ENCODE data around the gene PCDHGC5.

GRCh38 chr5:141514330-141515133 is 25.7 kb downstream of the PCDHGC5 start:
- TF ChIP-seq EZH2 (IDR thresholded peaks at IDR 0.05; ENCODE audit: borderline replicate concordance, low read depth, low read length, poor library complexity, severe bottlenecking), result no peak
- TF ChIP-seq, protein P1, sequence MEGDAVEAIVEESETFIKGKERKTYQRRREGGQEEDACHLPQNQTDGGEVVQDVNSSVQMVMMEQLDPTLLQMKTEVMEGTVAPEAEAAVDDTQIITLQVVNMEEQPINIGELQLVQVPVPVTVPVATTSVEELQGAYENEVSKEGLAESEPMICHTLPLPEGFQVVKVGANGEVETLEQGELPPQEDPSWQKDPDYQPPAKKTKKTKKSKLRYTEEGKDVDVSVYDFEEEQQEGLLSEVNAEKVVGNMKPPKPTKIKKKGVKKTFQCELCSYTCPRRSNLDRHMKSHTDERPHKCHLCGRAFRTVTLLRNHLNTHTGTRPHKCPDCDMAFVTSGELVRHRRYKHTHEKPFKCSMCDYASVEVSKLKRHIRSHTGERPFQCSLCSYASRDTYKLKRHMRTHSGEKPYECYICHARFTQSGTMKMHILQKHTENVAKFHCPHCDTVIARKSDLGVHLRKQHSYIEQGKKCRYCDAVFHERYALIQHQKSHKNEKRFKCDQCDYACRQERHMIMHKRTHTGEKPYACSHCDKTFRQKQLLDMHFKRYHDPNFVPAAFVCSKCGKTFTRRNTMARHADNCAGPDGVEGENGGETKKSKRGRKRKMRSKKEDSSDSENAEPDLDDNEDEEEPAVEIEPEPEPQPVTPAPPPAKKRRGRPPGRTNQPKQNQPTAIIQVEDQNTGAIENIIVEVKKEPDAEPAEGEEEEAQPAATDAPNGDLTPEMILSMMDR (conservative IDR thresholded peaks at IDR 0.05; ENCODE audit: low read depth, low read length), result no peak
